Thyroid gland (tissue), 4 donors: Measurements from ENCODE around the gene TTYH1.

ENCODE experiments used
- CTCF ChIP-seq, 6 experiments: fragments of 200-600 bp in 3 of 6; fragments of 450-650 bp in 3 of 6; sonication (generic) in 3 of 6; IDR thresholded peaks; one replicate each; pipeline ENCODE4 v1.5.1; 2016 to 2019; ENCODE audit warnings: antibody characterized with exemption in 6 of 6, mild to moderate bottlenecking in 2 of 6, inconsistent platforms in 1 of 6, moderate library complexity in 1 of 6
- POLR2A ChIP-seq, 2 donors: fragments of 450-650 bp; IDR thresholded peaks; one replicate each; pipeline ENCODE4 v1.6.1; 2017; ENCODE audit warnings: antibody characterized with exemption in 2 of 2, mild to moderate bottlenecking in 2 of 2, moderate library complexity in 1 of 2

DNA sequence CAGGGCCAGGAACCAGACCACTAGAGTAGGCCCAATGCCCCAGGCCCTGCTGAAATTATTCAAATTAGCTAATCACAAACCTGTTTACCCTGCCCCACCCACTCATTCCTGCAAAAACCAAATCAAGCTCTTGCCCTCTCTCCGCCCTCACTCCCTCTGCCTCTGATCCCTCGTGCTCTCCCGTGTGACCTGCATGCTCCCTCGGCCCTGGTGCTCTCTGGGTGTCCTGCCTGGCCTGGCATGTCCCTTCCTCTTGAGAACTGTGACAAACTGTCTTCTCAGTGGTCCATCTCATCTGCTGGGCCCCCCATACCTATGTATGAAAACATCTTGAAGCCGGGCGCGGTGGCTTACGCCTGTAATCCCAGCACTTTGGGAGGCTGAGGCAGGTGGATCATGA is 12.2 kb upstream of the TTYH1 start:
- no peak for TF ChIP-seq CTCF (IDR thresholded peaks at IDR 0.05)
- no peak for TF ChIP-seq POLR2A (IDR thresholded peaks at IDR 0.05)
